K562 (cell line): ENCODE measurements around the gene CCNC. TPM values are rescaled to one million over a fixed set of nuclear protein-coding genes. Genes with fewer than 3 reads are reported as not detected.

Experiments used
- HOMEZ ChIP-seq: fragments of 250-450 bp; sonication (Bioruptor Pico); IDR thresholded peaks from 2 replicates; pipeline ENCODE4 v1.4.0; 2020; ENCODE audit warnings: mild to moderate bottlenecking, moderate library complexity
- KDM4B ChIP-seq, 2 experiments: fragments of 450-650 bp in 1 of 2; sonication (generic) in 1 of 2; IDR thresholded peaks; 2 replicates each; pipeline ENCODE4 v1.6.1; 2016 to 2017; ENCODE audit warnings: borderline replicate concordance in 2 of 2, antibody characterized with exemption in 1 of 2, low read depth in 1 of 2, mild to moderate bottlenecking in 1 of 2
- MAX ChIP-seq: sonication (generic); formaldehyde crosslinking; IDR thresholded peaks from 2 replicates; pipeline ENCODE4 v1.9.0; 2022; ENCODE audit warnings: mild to moderate bottlenecking, missing genetic modification reagents
- MTF1 ChIP-seq: fragments of 250-450 bp; sonication (Bioruptor Pico); IDR thresholded peaks from 2 replicates; pipeline ENCODE4 v1.9.0; 2021; ENCODE audit warnings: moderate library complexity, mild to moderate bottlenecking, inconsistent platforms, borderline replicate concordance
- NFIX ChIP-seq: fragments of 250-450 bp; sonication (Bioruptor Pico); IDR thresholded peaks from 2 replicates; pipeline ENCODE4 v1.4.0; 2020; ENCODE audit warnings: low read depth, mild to moderate bottlenecking, moderate library complexity
- RAD51 ChIP-seq: fragments of 450-650 bp; IDR thresholded peaks from 2 replicates; pipeline ENCODE4 v1.7.1; 2016; ENCODE audit warnings: low read depth, mild to moderate bottlenecking, borderline replicate concordance
- REST ChIP-seq, 2 experiments: fragments of 450-650 bp; formaldehyde crosslinking in 1 of 2; IDR thresholded peaks; 2 replicates each; pipeline versions ENCODE4 v1.4.0 to v1.6.1; 2014 to 2020; ENCODE audit warnings: mild to moderate bottlenecking in 2 of 2, borderline replicate concordance in 1 of 2, low read depth in 1 of 2
- RHOXF2B ChIP-seq: fragments of 250-450 bp; sonication (Bioruptor Pico); conservative IDR thresholded peaks from 2 replicates; pipeline ENCODE4 v1.5.1; 2021
- SAFB2 ChIP-seq: fragments of 200-400 bp; formaldehyde crosslinking; IDR thresholded peaks from 2 replicates; pipeline ENCODE4 v1.6.1; 2018; ENCODE audit warnings: borderline replicate concordance, low read length, low read depth, moderate library complexity; ENCODE audit not compliant: severe bottlenecking
- TEAD1 ChIP-seq, 2 experiments: fragments of 450-650 bp in 1 of 2; sonication (generic) in 1 of 2; formaldehyde crosslinking; IDR thresholded peaks; 2 replicates each; pipeline versions ENCODE4 v1.4.0 to v1.8.0; 2020 to 2022; ENCODE audit warnings: mild to moderate bottlenecking in 2 of 2, missing genetic modification reagents in 1 of 2
- ZC3H8 ChIP-seq: fragments of 450-650 bp; IDR thresholded peaks from 2 replicates; pipeline ENCODE4 v1.6.1; 2017
- ZNF668 ChIP-seq: fragments of 250-450 bp; sonication (Bioruptor Pico); IDR thresholded peaks from 2 replicates; pipeline ENCODE4 v1.8.0; 2022; ENCODE audit warnings: mild to moderate bottlenecking, inconsistent platforms
- polyA plus RNA-seq, 8 experiments: library from polyadenylated mRNA; depleted of rRNA in 4 of 8; stranded (reverse) in 5 of 8; unstranded in 3 of 8; fragments of >200 nt; fragmentation: Nextera tagmentation in 2 of 8; fragmentation: Illumina TruSeq in 1 of 8; extraction: Ambion mirVana in 2 of 8; extraction: Trizol in 1 of 8; gene quantifications; 2 replicates each; pipeline versions ENCODE4 v1.2.1 to v1.2.3, GENCODE V29; 2011 to 2014; ENCODE audit warnings: inconsistent platforms in 1 of 8, missing spikeins in 1 of 8
- total RNA-seq, 7 experiments: library from RNA; depleted of rRNA in 6 of 7; stranded (reverse); fragments of >200 nt in 6 of 7; fragmentation: Illumina TruSeq in 2 of 7; extraction: Trizol in 2 of 7; gene quantifications; 2 replicates each; pipeline versions ENCODE4 v1.2.1 to v1.2.3, GENCODE V29; 2011 to 2021; ENCODE audit warnings: low replicate concordance in 1 of 7

Gene CCNC
- total and polyA plus RNA-seq, 9 of the 15 experiments (the other 6 are each of a cell fraction or from before 2014, with no cell fraction given) = 68.7 to 177 (median 99.6) TPM

- TF ChIP-seq REST (IDR thresholded peaks at IDR 0.05; ENCODE audit: borderline replicate concordance) (no peak), REST (CRISPR knock-in tag; IDR thresholded peaks at IDR 0.05; ENCODE audit: low read depth) (no peak), ZNF668 (CRISPR knock-in tag) (no peak), MTF1 (CRISPR knock-in tag) (no peak), RHOXF2B (CRISPR knock-in tag) (no peak), NFIX (no peak), ZC3H8 (no peak), SAFB2 (no peak), RAD51 (no peak), KDM4B (IDR thresholded peaks at IDR 0.05; ENCODE audit: borderline replicate concordance in 2 of 2, low read depth in 1 of 2) (no peak), HOMEZ (CRISPR knock-in tag) (no peak), TEAD1 (CRISPR knock-in tag; IDR thresholded peaks at IDR 0.05) (no peak), MAX (CRISPR knock-in tag) (no peak)
Measured at GRCh38 chr6:99589290-99589672, 20.8 kb upstream of the CCNC start (continued).
